Spleen (tissue), 11 donors: ENCODE measurements around the gene MYCBPAP. TPM values are rescaled to one million over a fixed set of nuclear protein-coding genes. Genes with fewer than 3 reads are reported as not detected.

Experiments used
- DNase-seq: peaks from one replicate; pipeline ENCODE4 v3.0.0-alpha.2; 2020
- H3K27ac ChIP-seq, 8 donors: fragments of 200-600 bp; sonication (generic) in 7 of 8; 1 replicate in 4 of 8; 2 replicates in 4 of 8; pipeline versions ENCODE4 v1.5.0 to v1.8.0; 2016 to 2021; ENCODE audit warnings: inconsistent platforms in 4 of 8, mild to moderate bottlenecking in 4 of 8, moderate library complexity in 1 of 8
- H3K27me3 ChIP-seq, 7 donors: fragments of 200-600 bp; sonication (generic) in 6 of 7; replicated peaks in 1 of 7; 1 replicate in 4 of 7; 2 replicates in 3 of 7; pipeline versions ENCODE4 v1.5.0 to v1.8.0; 2016 to 2021; ENCODE audit warnings: inconsistent platforms in 3 of 7, mild to moderate bottlenecking in 1 of 7
- H3K36me3 ChIP-seq, 6 donors: fragments of 200-600 bp; sonication (generic) in 5 of 6; 1 replicate in 4 of 6; 2 replicates in 2 of 6; pipeline versions ENCODE4 v1.5.0 to v1.8.0; 2016 to 2021; ENCODE audit warnings: inconsistent platforms in 2 of 6
- H3K4me1 ChIP-seq, 6 donors: fragments of 200-600 bp; sonication (generic) in 5 of 6; 1 replicate in 3 of 6; 2 replicates in 3 of 6; pipeline versions ENCODE4 v1.5.0 to v1.8.0; 2016 to 2021; ENCODE audit warnings: inconsistent platforms in 3 of 6
- H3K4me3 ChIP-seq, 8 donors: fragments of 200-600 bp; sonication (generic) in 7 of 8; 1 replicate in 4 of 8; 2 replicates in 4 of 8; pipeline versions ENCODE4 v1.5.0 to v1.8.0; 2016 to 2021; ENCODE audit warnings: inconsistent platforms in 4 of 8, mild to moderate bottlenecking in 4 of 8, moderate library complexity in 2 of 8
- H3K9me3 ChIP-seq, 8 donors: fragments of 200-600 bp; sonication (generic) in 7 of 8; 1 replicate in 4 of 8; 2 replicates in 4 of 8; pipeline versions ENCODE4 v1.5.0 to v1.8.0; 2016 to 2021; ENCODE audit warnings: inconsistent platforms in 4 of 8
- POLR2A ChIP-seq, 3 donors: fragments of 450-650 bp; IDR thresholded peaks; one replicate each; pipeline ENCODE4 v1.5.1; 2017; ENCODE audit warnings: antibody characterized with exemption in 3 of 3, mild to moderate bottlenecking in 1 of 3
- POLR2AphosphoS5 ChIP-seq, 3 donors: sonication (generic); formaldehyde crosslinking; IDR thresholded peaks; one replicate each; pipeline ENCODE4 v1.5.1; 2017; ENCODE audit warnings: antibody characterized with exemption in 3 of 3
- WGBS, 5 donors: extraction: QIAGEN DNeasy Blood & Tissue Kit in 3 of 5; methylation state at CpG; one replicate each; pipeline versions ENCODE4 v1.1.5 to v1.1.7; 2013 to 2018; 5-methylcytosine and 5-hydroxymethylcytosine counted together
- intact Hi-C: fragments of 100-400 bp; cut with DNase I; formaldehyde crosslinking; loops from one replicate; pipeline ENCODE4 v1.15.0; 2023; ENCODE audit warnings: low total_unique reads
- polyA plus RNA-seq, 3 donors: library from polyadenylated mRNA; stranded (reverse); fragments of 200-250 nt; gene quantifications; one replicate each; pipeline ENCODE4 v1.2.1, GENCODE V29; 2013
- total RNA-seq, 7 donors: library from RNA; depleted of rRNA in 3 of 7; stranded (reverse); fragments of >200 nt in 3 of 7; fragmentation: NEBNext Ultra II Directional in 4 of 7; extraction: Animal tissue kit (Norgen Biotek cat#: 25700) in 4 of 7; gene quantifications; one replicate each; pipeline versions ENCODE4 v1.1.0 to v1.2.1, GENCODE V29; 2016 to 2021
- TF ChIP-seq, protein P1 (sequence below), 11 experiments: fragments of 200-600 bp in 7 of 11; fragments of 450-650 bp in 4 of 11; sonication (generic) in 4 of 11; IDR thresholded peaks in 8 of 11; conservative IDR thresholded peaks in 3 of 11; 1 replicate in 7 of 11; 2 replicates in 4 of 11; pipeline versions ENCODE4 v1.4.0 to v1.8.0; 2016 to 2021; ENCODE audit warnings: antibody characterized with exemption in 11 of 11, inconsistent platforms in 4 of 11, mild to moderate bottlenecking in 1 of 11
- donor health status: healthy with polysubstance abuse.
- donor health status: DM: no; HTN: no; CAD: no; lungs with moderate emphysema.
- donor health status: DM: no; HTN: no; CAD: no.
- donor health status: Bipolar disorder and iron deficiency.
- donor health status: healthy.
- donor health status: DM: no; HTN: no; CAD: no.
- donor health status: DM: yes; HTN: yes; CAD: no.

The MYCBPAP gene
- total and polyA plus RNA-seq, 10 donors, result 0.15 to 2.8 (median 0.84) TPM

- H3K9me3 ChIP-seq, result no peaks in the 10 kb centered on the region
- H3K4me1 ChIP-seq, result peaks cover 25 to 54% (median 43%) of the 10 kb centered on the region in 6 donors
- no peak overlapping the region for H3K27ac ChIP-seq
- H3K4me3 ChIP-seq, result peak overlapping the region; percentile 44 to 80 (median 57)
- DNase-seq, result no peak
- peaks cover 14 to 82% (median 59%) of the 10 kb centered on the region in 7 donors for H3K27me3 ChIP-seq
- intact Hi-C loops, result loop anchor here (10.0 kb wide), 1 partner anchor 65 kb away; no protein-coding TSS in a partner anchor
- peaks cover 0 to 20% (median 10%) of the 10 kb centered on the region in 6 donors for H3K36me3 ChIP-seq
- WGBS, 5 donors, result 3 to 6% (median 5%) methylated on average over 25 to 27 of the region's 27 CpGs
- TF ChIP-seq POLR2AphosphoS5 (IDR thresholded peaks at IDR 0.05) (no peak), POLR2A (IDR thresholded peaks at IDR 0.05) (no peak)
- TF ChIP-seq, protein P1, sequence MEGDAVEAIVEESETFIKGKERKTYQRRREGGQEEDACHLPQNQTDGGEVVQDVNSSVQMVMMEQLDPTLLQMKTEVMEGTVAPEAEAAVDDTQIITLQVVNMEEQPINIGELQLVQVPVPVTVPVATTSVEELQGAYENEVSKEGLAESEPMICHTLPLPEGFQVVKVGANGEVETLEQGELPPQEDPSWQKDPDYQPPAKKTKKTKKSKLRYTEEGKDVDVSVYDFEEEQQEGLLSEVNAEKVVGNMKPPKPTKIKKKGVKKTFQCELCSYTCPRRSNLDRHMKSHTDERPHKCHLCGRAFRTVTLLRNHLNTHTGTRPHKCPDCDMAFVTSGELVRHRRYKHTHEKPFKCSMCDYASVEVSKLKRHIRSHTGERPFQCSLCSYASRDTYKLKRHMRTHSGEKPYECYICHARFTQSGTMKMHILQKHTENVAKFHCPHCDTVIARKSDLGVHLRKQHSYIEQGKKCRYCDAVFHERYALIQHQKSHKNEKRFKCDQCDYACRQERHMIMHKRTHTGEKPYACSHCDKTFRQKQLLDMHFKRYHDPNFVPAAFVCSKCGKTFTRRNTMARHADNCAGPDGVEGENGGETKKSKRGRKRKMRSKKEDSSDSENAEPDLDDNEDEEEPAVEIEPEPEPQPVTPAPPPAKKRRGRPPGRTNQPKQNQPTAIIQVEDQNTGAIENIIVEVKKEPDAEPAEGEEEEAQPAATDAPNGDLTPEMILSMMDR (IDR thresholded peaks at IDR 0.05 in 8 of 11, conservative IDR thresholded peaks at IDR 0.05 in 3 of 11), result no peak
Observed at GRCh38 chr17:50559674-50560184, 51.5 kb downstream of the MYCBPAP start.

- H3K27me3 ChIP-seq, result peaks cover 14 to 88% (median 65%) of the 10 kb centered on the region in 7 donors
- peaks cover 25 to 60% (median 45%) of the 10 kb centered on the region in 6 donors for H3K4me1 ChIP-seq
- intact Hi-C loops, result no loop called here
Observed at GRCh38 chr17:50560185-50560824, 52.1 kb downstream of the MYCBPAP start, which contains the start of gene CACNA1G. TSS of gene CACNA1G (plus strand) at chr17:50560715. CDS start at chr17:50561460, 745 bp downstream.

DNA sequence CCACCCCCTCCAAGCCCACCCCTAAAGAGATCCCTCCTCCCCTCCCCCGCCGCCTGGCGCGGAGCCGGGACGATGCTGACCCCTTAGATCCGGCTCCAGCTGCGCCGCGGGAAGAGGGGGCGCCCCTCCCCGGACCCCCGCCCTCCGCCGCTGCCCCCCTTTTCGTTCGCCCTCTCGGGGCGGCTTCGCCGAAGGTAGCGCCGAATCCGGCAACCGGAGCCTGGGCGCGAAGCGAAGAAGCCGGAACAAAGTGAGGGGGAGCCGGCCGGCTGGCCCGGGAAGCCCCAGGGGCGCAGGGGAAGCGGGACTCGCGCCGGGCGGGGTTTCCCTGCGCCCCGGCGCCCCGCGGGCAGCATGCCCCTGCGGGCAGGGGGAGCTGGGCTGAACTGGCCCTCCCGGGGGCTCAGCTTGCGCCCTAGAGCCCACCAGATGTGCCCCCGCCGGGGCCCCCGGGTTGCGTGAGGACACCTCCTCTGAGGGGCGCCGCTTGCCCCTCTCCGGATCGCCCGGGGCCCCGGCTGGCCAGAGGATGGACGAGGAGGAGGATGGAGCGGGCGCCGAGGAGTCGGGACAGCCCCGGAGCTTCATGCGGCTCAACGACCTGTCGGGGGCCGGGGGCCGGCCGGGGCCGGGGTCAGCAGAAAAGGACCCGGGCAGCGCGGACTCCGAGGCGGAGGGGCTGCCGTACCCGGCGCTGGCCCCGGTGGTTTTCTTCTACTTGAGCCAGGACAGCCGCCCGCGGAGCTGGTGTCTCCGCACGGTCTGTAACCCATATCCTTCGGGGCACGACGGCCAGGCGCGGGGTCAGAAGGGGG, 52.9 kb downstream of the MYCBPAP start:
- H3K4me1 ChIP-seq, result peaks cover 25 to 66% (median 45%) of the 10 kb centered on the region in 6 donors
- no peak for DNase-seq
- TF ChIP-seq, protein P1 (IDR thresholded peaks at IDR 0.05 in 8 of 11, conservative IDR thresholded peaks at IDR 0.05 in 3 of 11), result no peak
- no peak for TF ChIP-seq POLR2A (IDR thresholded peaks at IDR 0.05)
- TF ChIP-seq POLR2AphosphoS5 (IDR thresholded peaks at IDR 0.05), result no peak
- WGBS, 5 donors, result 1 to 3% (median 2%) methylated on average over 12 to 88 of the region's 88 CpGs
- H3K9me3 ChIP-seq, result no peaks in the 10 kb centered on the region
- H3K36me3 ChIP-seq, result peaks cover 0 to 8% (median 0%) of the 10 kb centered on the region in 6 donors
- H3K4me3 ChIP-seq, result peak overlapping the region; percentile 44 to 80 (median 57)
- H3K27ac ChIP-seq, result no peak overlapping the region
- H3K27me3 ChIP-seq, result peaks cover 14 to 96% (median 72%) of the 10 kb centered on the region in 7 donors
- intact Hi-C loops, result no loop called here

More at GRCh38 chr17:50560185-50560824, 52.1 kb downstream of the MYCBPAP start, which contains the start of gene CACNA1G:
- TF ChIP-seq POLR2AphosphoS5 (IDR thresholded peaks at IDR 0.05) (peak in 2 of 3 donors; percentile 17 to 58), POLR2A (IDR thresholded peaks at IDR 0.05) (no peak)
- TF ChIP-seq, protein P1 (IDR thresholded peaks at IDR 0.05 in 8 of 11, conservative IDR thresholded peaks at IDR 0.05 in 3 of 11), result peak in 1 of 11 experiments; percentile 13
- DNase-seq, result peak; percentile 93
- Histone ChIP-seq H3K9me3 (no peaks in the 10 kb centered on the region), H3K27ac (no peak within 1 kb of the TSS), H3K4me3 (peak within 1 kb of the TSS; percentile 44 to 80 (median 57)), H3K36me3 (peaks cover 0 to 16% (median 6%) of the 10 kb centered on the region in 6 donors)
- 1 to 3% (median 1%) methylated on average over 20 to 56 of the region's 56 CpGs for WGBS, 5 donors
